Activated T-helper 9 cell treated with anti-CD3 and anti-CD28 coated beads, Interleukin-2, amount 50 U/mL, for 16 hours (primary cell): ENCODE measurements around the gene BBIP1.
"Not testable (repeated sequence)": the region's sequence is repeated elsewhere in the genome, so short reads cannot be mapped to it uniquely, and the experiment has no call there.

ENCODE experiments used
- DNase-seq: peaks from one replicate; pipeline ENCODE4 v3.0.0-alpha.2; 2020; ENCODE audit warnings: low read depth

BBIP1 gene

DNA sequence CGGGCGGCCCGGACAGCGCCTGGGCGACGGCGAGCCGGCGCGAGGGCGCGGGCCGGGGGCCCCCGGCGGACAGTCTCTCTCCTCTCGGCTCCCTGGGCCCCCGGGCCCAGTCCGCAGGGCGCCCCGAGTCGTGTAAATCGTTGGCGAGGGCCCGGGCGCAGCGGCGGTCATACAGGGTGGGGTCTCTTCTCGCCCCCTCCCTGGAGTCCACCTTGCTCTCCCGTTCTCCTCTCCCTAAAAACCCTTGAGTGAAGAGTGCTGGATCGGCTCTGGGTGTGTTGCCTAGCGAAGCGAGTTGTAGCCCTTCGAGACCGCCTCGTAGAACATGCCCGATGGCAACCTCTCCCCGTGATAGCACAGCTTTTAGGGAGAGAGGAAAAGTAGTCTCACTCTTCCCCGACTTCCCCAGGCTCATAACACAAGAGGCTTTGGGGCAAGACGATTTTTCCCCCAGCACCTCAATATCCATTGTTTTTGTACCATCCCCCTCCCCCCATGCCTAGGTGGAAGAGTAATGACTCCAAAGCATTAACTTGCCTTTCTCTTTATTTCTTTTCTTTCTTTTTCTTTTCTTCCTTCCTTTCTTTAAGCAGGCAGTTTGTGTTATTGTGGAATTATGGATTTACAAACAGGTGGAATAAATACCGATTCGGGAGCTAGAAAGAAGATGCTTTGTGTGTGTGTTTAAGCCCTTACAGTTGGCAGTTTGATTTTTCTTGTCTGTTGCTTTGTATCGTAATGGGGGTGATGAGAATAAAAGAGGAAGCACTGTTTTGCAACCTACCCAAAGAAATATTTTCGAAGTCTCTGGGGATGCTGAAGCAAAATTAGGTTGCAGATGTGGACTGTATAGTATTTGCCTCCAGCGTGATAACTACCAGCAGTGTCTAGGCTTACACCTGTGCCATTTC lies 1.2 kb upstream of the BBIP1 start:
- no peak for DNase-seq

GRCh38 chr10:110919349-110919931 lies 460 bp upstream of the BBIP1 start, which contains the start of gene SHOC2:
TSS of gene SHOC2 (plus strand) at chr10:110919604. CDS start at chr10:110964359, 44,755 bp downstream.
- peak; percentile 97 for DNase-seq

GRCh38 chr10:110918269-110918642 lies 724 bp downstream of the BBIP1 start:
- DNase-seq, result peak; percentile 79

DNA sequence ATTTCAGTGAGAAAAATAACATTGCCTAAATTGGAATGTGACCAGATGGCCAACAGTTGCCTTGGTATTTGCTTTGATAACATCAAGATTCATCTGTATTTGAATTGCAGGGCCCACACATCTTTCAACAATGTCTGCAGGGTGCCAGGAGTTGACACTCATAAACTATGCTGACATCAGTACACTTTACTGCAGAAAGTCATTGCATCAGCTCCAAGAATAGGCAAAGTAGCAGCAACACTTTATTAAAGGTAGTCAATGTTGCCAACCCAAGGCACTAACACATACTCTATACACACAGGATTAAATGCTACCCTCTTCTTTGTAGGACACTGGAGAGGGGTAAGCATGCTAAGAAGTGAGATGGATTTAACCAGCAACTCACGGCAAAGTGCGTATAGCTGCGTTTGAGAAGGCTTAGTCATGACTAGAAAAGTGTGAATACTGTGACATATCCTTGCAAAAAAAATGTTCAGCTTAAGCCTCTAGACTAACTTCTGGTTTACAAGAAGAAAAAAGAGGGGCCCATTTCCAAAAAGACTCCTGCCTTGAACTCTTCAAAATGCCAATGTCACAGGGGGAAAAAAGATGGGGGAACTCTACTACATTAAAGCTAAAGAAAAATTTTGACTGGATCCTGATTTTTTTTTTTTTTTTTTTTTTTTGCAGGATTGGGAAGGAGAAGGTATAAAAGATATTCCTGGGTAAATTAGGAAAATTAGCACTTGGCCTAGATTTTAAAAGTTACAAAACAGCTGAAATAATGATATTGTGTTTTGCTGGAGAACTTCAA lies 2.2 kb downstream of the BBIP1 start:
- no peak for DNase-seq

DNA sequence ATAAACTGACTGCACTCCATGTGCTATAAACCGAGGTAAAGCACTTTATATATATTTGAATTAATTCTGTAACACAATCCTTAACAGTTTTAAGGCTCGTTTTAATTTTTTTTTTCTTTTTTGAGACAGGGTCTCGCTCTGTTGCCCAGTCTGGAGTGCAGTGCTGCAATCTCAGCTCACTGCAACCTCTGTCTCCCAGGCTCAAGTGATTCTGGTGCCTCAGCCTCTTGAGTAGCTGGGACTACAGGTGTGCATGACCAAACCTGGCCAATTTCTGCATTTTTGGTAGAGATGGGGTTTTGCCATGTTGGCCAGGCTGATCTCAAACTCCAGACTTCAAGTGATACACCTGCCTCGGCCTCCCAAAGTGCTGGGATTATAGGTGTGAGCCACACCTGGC lies 3.4 kb downstream of the BBIP1 start:
- not testable (repeated sequence) for DNase-seq

GRCh38 chr10:110915035-110915434 lies 3.9 kb downstream of the BBIP1 start:
- DNase-seq, result no peak

GRCh38 chr10:110914431-110914830 lies 4.5 kb downstream of the BBIP1 start:
- DNase-seq, result no peak

DNA sequence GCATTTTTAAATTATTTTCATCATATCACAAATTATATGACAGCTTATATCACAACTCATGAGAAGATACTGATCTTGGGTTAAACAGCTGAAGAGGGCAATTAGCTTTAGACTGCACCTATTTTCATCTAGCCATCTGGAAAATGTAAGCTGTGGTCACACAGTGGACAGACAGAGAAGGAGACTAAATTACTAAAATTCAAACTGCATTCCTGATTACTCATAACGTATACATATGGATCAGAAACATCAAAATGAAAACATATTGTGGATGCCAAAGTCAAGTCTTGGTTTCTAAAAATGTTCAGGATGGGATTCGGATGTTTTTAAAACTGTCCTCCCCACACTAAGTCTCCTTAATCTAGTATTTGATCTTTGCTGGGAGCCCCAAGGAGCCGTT lies 6.6 kb downstream of the BBIP1 start:
- no peak for DNase-seq

DNA sequence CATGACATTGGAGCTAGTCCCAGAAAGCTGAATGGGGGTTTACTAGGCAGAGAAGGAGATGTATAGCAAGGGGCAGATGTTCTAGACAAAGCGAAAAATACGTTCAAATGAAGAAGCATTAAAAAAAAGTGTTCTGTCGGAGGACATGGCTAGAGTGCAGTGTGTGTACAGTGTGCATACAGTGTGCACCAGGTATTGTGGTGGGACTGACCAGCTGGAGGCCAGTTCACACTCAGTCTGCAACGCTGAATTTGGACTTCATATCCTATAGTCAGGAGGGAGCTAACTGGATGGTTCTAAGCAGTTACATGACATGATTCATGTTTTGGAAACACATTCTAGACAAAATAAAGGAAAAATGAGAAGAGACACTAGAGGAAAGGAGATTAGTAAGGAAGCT lies 8.8 kb downstream of the BBIP1 start:
- DNase-seq, result no peak

GRCh38 chr10:110903280-110904278 lies 15.4 kb downstream of the BBIP1 start:
- no peak for DNase-seq

- peak; percentile 30 for DNase-seq
These were observed 16.8 kb downstream of the BBIP1 start for GRCh38 chr10:110901954-110902819.

- no peak for DNase-seq
These were observed 18.0 kb downstream of the BBIP1 start for GRCh38 chr10:110900983-110901382.

- DNase-seq, result no peak
These were observed 20.6 kb downstream of the BBIP1 start for GRCh38 chr10:110898391-110898790.

GRCh38 chr10:110897184-110897583 lies 21.8 kb downstream of the BBIP1 start:
- DNase-seq, result no peak

DNA sequence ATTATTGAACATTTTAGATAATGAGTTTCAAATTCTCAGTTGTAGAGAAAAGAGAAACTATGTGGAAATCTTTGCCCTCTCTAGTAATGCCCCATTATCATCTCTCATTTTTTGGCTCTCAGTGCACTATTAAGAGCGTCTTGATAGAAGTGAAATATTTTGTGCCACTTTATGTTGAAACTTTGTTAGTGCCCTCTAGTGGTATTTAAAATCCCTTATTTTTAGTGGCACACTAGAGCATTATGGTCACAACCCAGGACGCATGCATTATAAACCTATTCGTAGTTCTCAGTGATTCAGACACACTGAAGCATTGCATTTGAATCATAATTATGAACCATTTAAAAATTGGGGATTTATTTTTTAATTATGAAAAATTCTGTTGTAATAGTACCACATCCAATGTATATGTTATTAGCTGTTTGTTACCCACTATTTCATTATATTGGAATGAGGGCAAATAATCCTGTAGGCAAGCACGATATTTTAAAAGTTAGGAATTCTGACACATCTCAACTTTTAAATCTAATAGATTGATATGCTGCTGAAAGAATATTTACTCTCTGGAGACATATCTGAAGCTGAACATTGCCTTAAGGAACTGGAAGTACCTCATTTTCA lies 25.3 kb downstream of the BBIP1 start:
- no peak for DNase-seq

DNA sequence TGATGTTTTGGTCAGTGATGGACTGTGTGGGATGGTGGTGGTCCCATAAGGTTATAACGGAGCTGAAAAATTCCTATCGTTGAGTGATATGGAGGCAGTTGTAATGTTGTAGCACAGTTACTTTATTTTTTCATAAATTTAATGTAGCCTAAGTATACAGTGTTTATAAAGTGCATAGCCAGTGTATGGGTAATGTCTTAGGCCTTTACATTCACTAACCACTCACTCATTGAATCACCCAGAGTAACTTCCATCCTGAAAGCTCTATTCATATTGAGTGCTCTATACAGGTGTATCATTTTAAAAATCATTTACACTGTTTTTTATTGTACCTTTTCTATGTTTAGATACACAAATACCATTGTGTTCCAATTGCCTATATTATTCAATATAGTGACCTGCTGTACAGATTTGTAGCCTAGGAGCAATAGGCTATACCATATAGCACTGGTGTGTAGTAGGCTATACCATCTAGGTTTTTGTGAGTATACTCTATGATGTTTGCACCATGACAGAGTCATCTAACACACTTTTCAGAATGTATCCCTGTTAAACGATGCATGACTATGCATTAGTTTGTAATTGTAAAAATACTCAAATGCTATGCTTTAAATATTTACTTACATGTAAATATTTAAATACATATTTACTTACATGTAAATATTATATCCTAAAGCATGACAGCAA lies 26.2 kb downstream of the BBIP1 start:
- no peak for DNase-seq

DNA sequence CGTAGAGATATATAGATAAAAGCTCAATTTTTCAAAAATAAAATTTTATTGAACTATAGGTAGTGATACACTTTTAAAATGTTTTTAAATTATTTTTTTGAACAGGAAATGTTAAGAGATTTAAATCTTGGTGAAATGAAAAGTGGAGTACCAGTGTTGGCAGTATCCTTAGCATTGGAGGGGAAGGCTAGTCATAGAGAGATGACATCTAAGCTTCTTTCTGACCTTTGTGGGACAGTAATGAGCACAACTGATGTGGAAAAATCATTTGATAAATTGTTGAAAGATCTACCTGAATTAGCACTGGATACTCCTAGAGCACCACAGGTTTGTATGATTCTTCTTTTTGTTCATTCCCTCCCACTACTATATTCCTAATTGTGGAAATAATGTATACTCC lies 31.4 kb downstream of the BBIP1 start:
- no peak for DNase-seq

DNA sequence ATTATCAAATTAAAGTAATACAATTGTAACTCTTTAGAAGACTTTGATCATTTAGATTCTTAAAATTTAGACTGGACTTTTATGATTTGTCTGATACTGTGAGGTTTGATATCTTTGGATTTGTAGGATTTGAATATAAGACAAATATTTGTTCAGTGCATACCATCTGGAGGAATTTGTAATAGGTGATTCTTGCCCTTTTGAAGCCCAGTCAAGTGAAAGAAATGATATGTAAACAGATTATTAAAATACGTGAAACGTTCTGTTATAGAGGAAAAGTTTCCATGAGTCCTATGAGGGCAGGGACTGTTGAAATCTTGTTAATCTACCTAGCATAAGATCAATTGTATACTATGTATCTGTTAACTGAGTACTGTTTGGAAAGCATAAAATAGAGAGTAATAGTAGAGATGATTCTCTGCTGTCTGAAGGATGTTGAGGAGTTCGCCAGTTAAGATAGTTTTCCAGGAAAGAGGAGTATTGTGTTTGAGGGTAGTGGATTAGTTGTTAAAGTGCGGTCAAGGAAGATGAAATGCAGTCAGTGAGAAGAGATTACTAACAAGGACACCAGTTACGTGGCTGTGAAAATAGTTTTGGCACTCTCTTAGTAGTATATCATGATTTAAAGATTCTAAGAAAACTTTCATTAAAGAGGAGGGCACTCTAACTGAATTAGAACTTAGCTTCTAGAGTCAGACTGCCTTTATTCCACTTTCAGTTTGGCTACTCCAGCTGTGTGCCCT lies 32.9 kb downstream of the BBIP1 start:
- DNase-seq, result no peak

- DNase-seq, result no peak
These were observed 35.1 kb downstream of the BBIP1 start for GRCh38 chr10:110883924-110884323.
